Subcutaneous adipose tissue (tissue), 4 donors: ENCODE results near the gene GPR52. TPM values are rescaled to one million over a fixed set of nuclear protein-coding genes. Genes with fewer than 3 reads are reported as not detected.

Source experiments
- total RNA-seq, 4 donors: library from RNA; depleted of rRNA; stranded (reverse); fragments of >200 nt; gene quantifications; one replicate each; pipeline ENCODE4 v1.1.0, GENCODE V29; 2016
- TF ChIP-seq, protein P1 (sequence below): fragments of 450-650 bp; IDR thresholded peaks from one replicate; pipeline ENCODE4 v1.5.1; 2016; ENCODE audit warnings: low read depth, mild to moderate bottlenecking, control low read depth, antibody characterized with exemption, moderate library complexity

The GPR52 gene
- total RNA-seq, 4 donors from 2014 or later, result 0.75 to 7.2 (median 2.7) TPM

GRCh38 chr1:174408146-174408545 lies 39.6 kb upstream of the GPR52 start:
- TF ChIP-seq, protein P1, sequence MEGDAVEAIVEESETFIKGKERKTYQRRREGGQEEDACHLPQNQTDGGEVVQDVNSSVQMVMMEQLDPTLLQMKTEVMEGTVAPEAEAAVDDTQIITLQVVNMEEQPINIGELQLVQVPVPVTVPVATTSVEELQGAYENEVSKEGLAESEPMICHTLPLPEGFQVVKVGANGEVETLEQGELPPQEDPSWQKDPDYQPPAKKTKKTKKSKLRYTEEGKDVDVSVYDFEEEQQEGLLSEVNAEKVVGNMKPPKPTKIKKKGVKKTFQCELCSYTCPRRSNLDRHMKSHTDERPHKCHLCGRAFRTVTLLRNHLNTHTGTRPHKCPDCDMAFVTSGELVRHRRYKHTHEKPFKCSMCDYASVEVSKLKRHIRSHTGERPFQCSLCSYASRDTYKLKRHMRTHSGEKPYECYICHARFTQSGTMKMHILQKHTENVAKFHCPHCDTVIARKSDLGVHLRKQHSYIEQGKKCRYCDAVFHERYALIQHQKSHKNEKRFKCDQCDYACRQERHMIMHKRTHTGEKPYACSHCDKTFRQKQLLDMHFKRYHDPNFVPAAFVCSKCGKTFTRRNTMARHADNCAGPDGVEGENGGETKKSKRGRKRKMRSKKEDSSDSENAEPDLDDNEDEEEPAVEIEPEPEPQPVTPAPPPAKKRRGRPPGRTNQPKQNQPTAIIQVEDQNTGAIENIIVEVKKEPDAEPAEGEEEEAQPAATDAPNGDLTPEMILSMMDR, result no peak

- TF ChIP-seq, protein P1, result no peak
These were observed 34.1 kb upstream of the GPR52 start for GRCh38 chr1:174413632-174414031.

DNA sequence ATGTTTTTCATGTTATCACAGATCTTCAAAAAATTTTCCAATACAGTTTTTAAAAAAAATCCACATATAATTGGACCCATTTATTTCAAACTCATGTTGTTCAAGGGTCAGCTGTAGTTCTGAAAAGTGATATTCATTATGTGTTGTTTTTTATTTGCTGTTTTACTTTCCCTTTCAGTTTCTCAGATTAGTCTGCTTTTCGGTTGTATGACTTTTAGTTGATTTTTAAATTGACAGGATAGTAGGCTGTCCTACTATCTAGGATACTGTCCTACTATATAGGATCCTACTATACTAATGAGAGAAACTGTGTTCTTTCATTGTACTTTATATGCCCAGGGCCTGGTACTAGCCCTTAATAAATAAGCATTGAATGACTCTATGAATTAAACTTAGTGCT lies 33.6 kb upstream of the GPR52 start:
- TF ChIP-seq, protein P1, result no peak

GRCh38 chr1:174415506-174415905 lies 32.3 kb upstream of the GPR52 start:
- TF ChIP-seq, protein P1, result no peak

DNA sequence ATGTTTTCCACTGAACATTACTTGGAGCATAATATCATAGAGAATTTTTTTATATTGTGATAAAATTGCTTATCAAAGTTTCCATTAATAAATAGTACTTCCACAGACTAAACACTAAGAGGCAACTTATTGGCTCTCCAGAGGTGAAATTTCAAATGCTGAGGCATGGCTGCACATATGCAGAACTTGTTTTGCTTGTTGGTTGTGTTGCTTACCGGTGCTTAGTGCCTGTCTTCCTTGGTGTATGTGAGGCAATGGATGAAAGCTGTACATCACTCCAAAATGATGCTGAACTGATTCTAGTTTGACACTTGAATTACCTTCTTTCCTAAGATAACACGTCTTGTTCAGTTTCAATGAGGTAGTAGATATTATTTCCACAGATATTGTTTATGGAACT lies 29.8 kb upstream of the GPR52 start:
- TF ChIP-seq, protein P1, result no peak

GRCh38 chr1:174425121-174425520 lies 22.6 kb upstream of the GPR52 start:
- TF ChIP-seq, protein P1, result no peak

DNA sequence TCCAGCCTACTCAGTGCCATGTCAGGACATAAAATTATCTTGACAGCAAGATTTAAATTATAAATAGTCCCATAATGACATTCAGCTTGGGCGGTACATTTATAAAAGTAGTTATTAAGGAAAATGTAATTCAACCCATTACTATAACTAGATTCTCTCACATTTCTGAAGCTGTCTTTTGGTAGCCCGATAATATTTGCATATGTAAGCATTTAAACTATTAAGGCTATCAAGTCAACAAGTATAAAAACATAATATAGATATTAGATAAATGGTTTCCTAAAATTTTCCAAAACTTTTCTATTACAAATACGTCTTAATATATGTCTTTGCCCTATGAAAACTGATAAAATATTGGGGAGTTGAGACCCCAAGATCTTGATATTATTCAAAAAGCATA lies 21.6 kb upstream of the GPR52 start:
- TF ChIP-seq, protein P1, result no peak

DNA sequence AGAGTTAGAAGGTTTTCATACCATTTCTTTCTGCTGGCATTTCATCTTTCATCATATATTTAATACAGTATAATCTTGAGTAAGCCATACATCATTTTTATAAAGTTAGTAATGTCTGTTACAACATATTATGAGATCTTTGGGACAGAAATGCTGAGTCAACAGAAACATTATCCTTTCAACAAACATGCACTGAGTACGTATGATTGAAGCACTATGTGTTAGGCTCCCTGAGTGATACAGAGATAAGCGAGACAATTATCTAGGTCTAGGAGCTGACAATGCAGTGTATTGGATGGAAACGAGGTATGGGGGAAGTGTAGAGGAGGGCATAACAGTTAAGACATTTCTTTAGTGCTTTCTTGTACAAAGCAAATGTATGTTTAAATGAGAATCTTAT lies 19.7 kb upstream of the GPR52 start:
- TF ChIP-seq, protein P1, result no peak
